Keratinocyte (primary cell): Measurements from ENCODE around the gene SOX10. TPM values are rescaled to one million over a fixed set of nuclear protein-coding genes. Genes with fewer than 3 reads are reported as not detected.

Experiments used
- DNase-seq: peaks from one replicate; pipeline ENCODE4 v3.0.0-alpha.2; 2011; ENCODE audit warnings: low read depth, missing footprints, low spot score
- FAIRE-seq: peaks from 2 replicates; lab custom pipeline; 2011; peaks lifted over from hg19 to GRCh38; lab: Jason Lieb, UNC
- H2AFZ ChIP-seq: 2 replicates; pipeline ENCODE4 v1.6.0; 2012; ENCODE audit warnings: low read length, control low read depth, inconsistent platforms; ENCODE audit not compliant: control insufficient read depth
- H3K27ac ChIP-seq: 2 replicates; pipeline ENCODE4 v1.5.1; 2011; ENCODE audit warnings: low read length; ENCODE audit not compliant: control insufficient read depth, insufficient read depth
- H3K27me3 ChIP-seq: 3 replicates; pipeline ENCODE4 v1.6.0; 2011; ENCODE audit warnings: low read length; ENCODE audit not compliant: control insufficient read depth, insufficient read depth; ENCODE audit errors: extremely low read depth
- H3K36me3 ChIP-seq, 2 experiments: 2 replicates in 1 of 2; 3 replicates in 1 of 2; pipeline ENCODE4 v1.5.1; 2011; ENCODE audit warnings: low read length in 2 of 2, mild to moderate bottlenecking in 1 of 2; ENCODE audit not compliant: control insufficient read depth in 2 of 2, insufficient read depth in 2 of 2; ENCODE audit errors: extremely low read depth in 1 of 2
- H3K4me1 ChIP-seq: 3 replicates; pipeline ENCODE4 v1.5.1; 2011; ENCODE audit warnings: low read length; ENCODE audit not compliant: control insufficient read depth, insufficient read depth; ENCODE audit errors: extremely low read depth
- H3K4me2 ChIP-seq: 3 replicates; pipeline ENCODE4 v1.6.0; 2011; ENCODE audit warnings: low read depth, low read length; ENCODE audit not compliant: control insufficient read depth, insufficient read depth; ENCODE audit errors: extremely low read depth
- H3K4me3 ChIP-seq, 3 experiments: fragments of 200-600 bp in 1 of 3; sonication (generic) in 1 of 3; 2 replicates in 2 of 3; 3 replicates in 1 of 3; pipeline ENCODE4 v1.5.1; 2011 to 2016; ENCODE audit warnings: low read length in 3 of 3, mild to moderate bottlenecking in 3 of 3, control low read depth in 2 of 3, inconsistent platforms in 1 of 3, low read depth in 1 of 3, mixed read lengths in 1 of 3, mixed run types in 1 of 3, moderate library complexity in 1 of 3; ENCODE audit not compliant: control insufficient read depth in 2 of 3, insufficient read depth in 2 of 3; ENCODE audit errors: extremely low read depth in 1 of 3
- H3K79me2 ChIP-seq: 2 replicates; pipeline ENCODE4 v1.6.0; 2012; ENCODE audit warnings: low read length; ENCODE audit not compliant: control insufficient read depth, insufficient read depth
- H3K9ac ChIP-seq: 3 replicates; pipeline ENCODE4 v1.6.0; 2011; ENCODE audit warnings: low read length; ENCODE audit not compliant: control insufficient read depth, insufficient read depth; ENCODE audit errors: extremely low read depth
- H3K9me1 ChIP-seq: 3 replicates; pipeline ENCODE4 v1.6.0; 2011; ENCODE audit warnings: low read length; ENCODE audit not compliant: control insufficient read depth, insufficient read depth; ENCODE audit errors: extremely low read depth
- H3K9me3 ChIP-seq: 2 replicates; pipeline ENCODE4 v1.5.1; 2012; ENCODE audit warnings: low read depth, low read length; ENCODE audit not compliant: control insufficient read depth
- H4K20me1 ChIP-seq: 3 replicates; pipeline ENCODE4 v1.6.0; 2011; ENCODE audit warnings: low read length; ENCODE audit not compliant: control insufficient read depth, insufficient read depth; ENCODE audit errors: extremely low read depth
- CTCF ChIP-seq, 3 experiments: IDR thresholded peaks in 1 of 3; conservative IDR thresholded peaks in 1 of 3; optimal IDR thresholded peaks in 1 of 3; 2 replicates in 2 of 3; 3 replicates in 1 of 3; pipeline versions ENCODE3 to v1.5.1; 2011; ENCODE audit warnings: low read length in 3 of 3, mild to moderate bottlenecking in 3 of 3, moderate library complexity in 2 of 3, control low read depth in 1 of 3, inconsistent platforms in 1 of 3; ENCODE audit not compliant: insufficient read depth in 2 of 3; ENCODE audit errors: extremely low read depth in 1 of 3
- EZH2 ChIP-seq: IDR thresholded peaks from one replicate; pipeline ENCODE4 v1.6.1; 2012; ENCODE audit warnings: inconsistent platforms, mild to moderate bottlenecking, low read length, moderate library complexity
- dilution Hi-C: fragments of 300-500 bp; cut with MboI; formaldehyde crosslinking; loops from one replicate; pipeline ENCODE4 v1.7.0; 2020; ENCODE audit warnings: low sequenced_read_pairs; ENCODE audit not compliant: extremely low pct_ligation_motif_present
- polyA plus RNA-seq, 5 experiments: library from polyadenylated mRNA; depleted of rRNA in 3 of 5; stranded (reverse) in 3 of 5; stranded (forward) in 1 of 5; unstranded in 1 of 5; fragments of >200 nt; gene quantifications; 1 replicate in 1 of 5; 2 replicates in 3 of 5; 3 replicates in 1 of 5; pipeline versions ENCODE4 v1.2.1 to v1.2.3, GENCODE V29; 2011 to 2012; ENCODE audit warnings: missing spikeins in 2 of 5, low read depth in 1 of 5, low replicate concordance in 1 of 5

Gene SOX10
- polyA plus RNA-seq, 1 donor (not counting 4 experiments of a cell fraction or from before 2014, with no cell fraction given) = not detected

- H4K20me1 ChIP-seq = no peaks in the 10 kb centered on the region
- H3K4me2 ChIP-seq = no peak overlapping the region
- DNase-seq = no peak
- H3K36me3 ChIP-seq = peaks cover 28 to 32% of the 10 kb centered on the region in 2 experiments
- H2AFZ ChIP-seq = no peak overlapping the region
- no peak overlapping the region for H3K4me3 ChIP-seq
- H3K4me1 ChIP-seq = no peaks in the 10 kb centered on the region
- dilution Hi-C loops = no loop called here
- no peak for FAIRE-seq
- H3K9ac ChIP-seq = no peak overlapping the region
- no peaks in the 10 kb centered on the region for H3K9me3 ChIP-seq
- no peak overlapping the region for H3K27ac ChIP-seq
- no peaks in the 10 kb centered on the region for H3K79me2 ChIP-seq
- no peaks in the 10 kb centered on the region for H3K9me1 ChIP-seq
- no peaks in the 10 kb centered on the region for H3K27me3 ChIP-seq
- no peak for TF ChIP-seq CTCF (optimal IDR thresholded peaks at IDR 0.05 in 1 of 3, IDR thresholded peaks at IDR 0.05 in 1 of 3, conservative IDR thresholded peaks at IDR 0.05 in 1 of 3; ENCODE audit: extremely low read depth in 1 of 3, insufficient read depth in 2 of 3, low read length in 3 of 3)
- no peak for TF ChIP-seq EZH2
Measured at GRCh38 chr22:37967147-37967546, 17.2 kb downstream of the SOX10 start.

- no peak overlapping the region for H3K4me3 ChIP-seq
- no peaks in the 10 kb centered on the region for H3K4me1 ChIP-seq
- no peaks in the 10 kb centered on the region for H3K27me3 ChIP-seq
- no peaks in the 10 kb centered on the region for H3K9me3 ChIP-seq
- H3K36me3 ChIP-seq = peaks cover 34 to 40% of the 10 kb centered on the region in 2 experiments
- no peak overlapping the region for H2AFZ ChIP-seq
- no peak overlapping the region for H3K4me2 ChIP-seq
- H4K20me1 ChIP-seq = no peaks in the 10 kb centered on the region
- TF ChIP-seq CTCF (optimal IDR thresholded peaks at IDR 0.05 in 1 of 3, IDR thresholded peaks at IDR 0.05 in 1 of 3, conservative IDR thresholded peaks at IDR 0.05 in 1 of 3; ENCODE audit: extremely low read depth in 1 of 3, insufficient read depth in 2 of 3, low read length in 3 of 3) (no peak), EZH2 (no peak)
- H3K27ac ChIP-seq = no peak overlapping the region
- DNase-seq = no peak
- H3K9ac ChIP-seq = no peak overlapping the region
- dilution Hi-C loops = no loop called here
- no peaks in the 10 kb centered on the region for H3K79me2 ChIP-seq
- FAIRE-seq = no peak
- H3K9me1 ChIP-seq = no peaks in the 10 kb centered on the region
Measured at GRCh38 chr22:37965940-37966664, 18.3 kb downstream of the SOX10 start.
